Muscle of back (tissue), 11 donors: ENCODE measurements around the gene GADL1. TPM values are rescaled to one million over a fixed set of nuclear protein-coding genes. Genes with fewer than 3 reads are reported as not detected.

ENCODE experiments used
- DNase-seq, 3 donors: peaks; one replicate each; pipeline versions ENCODE4 v3.0.0 to v3.0.0-alpha.2; 2013
- polyA plus RNA-seq, 10 donors: library from polyadenylated mRNA; unstranded; fragments of 120-200 nt; gene quantifications; one replicate each; pipeline ENCODE4 v1.2.1, GENCODE V29; 2013; ENCODE audit not compliant: insufficient read length in 10 of 10

GADL1 gene
- polyA plus RNA-seq, 10 donors = 12.7 to 31.8 (median 24.0) TPM

DNA sequence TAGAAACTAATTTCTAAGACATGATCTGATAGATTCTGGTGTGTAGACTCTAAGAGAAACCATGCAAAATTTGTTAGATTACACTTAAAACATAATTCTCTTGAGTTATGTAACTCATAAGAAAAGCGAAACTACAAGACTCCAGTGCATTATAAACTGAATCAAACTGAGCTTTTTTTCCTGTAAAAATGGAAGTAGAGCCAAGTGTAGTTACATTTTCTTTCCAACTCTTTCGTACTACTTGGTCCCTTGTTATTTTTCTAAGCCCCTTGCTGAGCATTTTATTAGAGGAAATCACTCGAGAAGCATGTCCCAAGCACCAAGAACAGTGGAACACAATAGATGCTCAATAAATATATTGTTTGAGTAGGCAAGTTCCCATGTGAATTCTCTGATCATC lies 130.2 kb downstream of the GADL1 start:
- peak in 1 of 3 donors; percentile 60 for DNase-seq

GRCh38 chr3:30761374-30761773 lies 133.1 kb downstream of the GADL1 start:
- DNase-seq = no peak

- no peak for DNase-seq
These were observed 133.7 kb downstream of the GADL1 start for GRCh38 chr3:30760737-30761136.

- DNase-seq = no peak
These were observed 134.3 kb downstream of the GADL1 start for GRCh38 chr3:30760040-30760695.

DNA sequence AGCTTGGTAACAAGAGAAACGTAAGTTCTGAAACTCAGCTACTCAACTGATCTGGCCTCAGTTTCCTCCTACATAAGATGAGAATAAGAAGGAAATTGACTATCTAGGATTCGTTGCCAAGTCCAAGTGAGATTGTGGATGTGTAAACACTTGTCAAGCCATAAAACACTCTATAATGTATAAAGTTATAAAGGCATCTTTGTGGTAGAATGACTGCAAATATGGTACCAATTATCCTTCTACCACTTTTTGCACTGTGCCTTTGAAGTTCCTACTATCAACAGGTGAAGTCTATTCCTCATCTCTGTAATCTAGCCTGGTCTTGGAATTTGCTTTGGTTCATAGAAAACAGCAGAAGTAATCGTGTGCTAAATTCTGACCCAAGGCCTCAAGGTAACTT lies 138.2 kb downstream of the GADL1 start:
- no peak for DNase-seq

DNA sequence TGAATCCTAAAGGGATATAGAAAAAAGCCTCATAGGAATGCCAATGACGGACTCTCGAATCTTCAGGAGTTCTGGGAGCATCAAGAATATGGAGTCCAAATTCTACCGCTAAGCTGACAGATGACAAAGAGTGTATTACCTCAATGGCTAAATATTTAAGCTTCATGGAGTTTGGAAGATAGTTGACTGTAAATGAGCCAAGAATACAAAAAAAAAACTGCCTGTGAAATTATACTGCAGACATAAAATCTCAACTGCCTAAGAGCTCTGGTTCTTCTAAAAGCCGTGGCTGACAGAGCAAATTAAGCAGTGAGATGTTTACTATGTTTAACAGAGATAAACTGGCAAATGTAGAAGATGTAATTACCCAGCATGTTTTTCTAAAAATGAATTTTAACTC lies 140.0 kb downstream of the GADL1 start:
- DNase-seq = peak; percentile 40 to 68 (median 46)

- no peak for DNase-seq
These were observed 140.7 kb downstream of the GADL1 start for GRCh38 chr3:30753766-30754165.

- DNase-seq = peak in 1 of 3 donors; percentile 33
These were observed 141.5 kb downstream of the GADL1 start for GRCh38 chr3:30752970-30753369.

- DNase-seq = no peak
These were observed 142.0 kb downstream of the GADL1 start for GRCh38 chr3:30752491-30752890.

DNA sequence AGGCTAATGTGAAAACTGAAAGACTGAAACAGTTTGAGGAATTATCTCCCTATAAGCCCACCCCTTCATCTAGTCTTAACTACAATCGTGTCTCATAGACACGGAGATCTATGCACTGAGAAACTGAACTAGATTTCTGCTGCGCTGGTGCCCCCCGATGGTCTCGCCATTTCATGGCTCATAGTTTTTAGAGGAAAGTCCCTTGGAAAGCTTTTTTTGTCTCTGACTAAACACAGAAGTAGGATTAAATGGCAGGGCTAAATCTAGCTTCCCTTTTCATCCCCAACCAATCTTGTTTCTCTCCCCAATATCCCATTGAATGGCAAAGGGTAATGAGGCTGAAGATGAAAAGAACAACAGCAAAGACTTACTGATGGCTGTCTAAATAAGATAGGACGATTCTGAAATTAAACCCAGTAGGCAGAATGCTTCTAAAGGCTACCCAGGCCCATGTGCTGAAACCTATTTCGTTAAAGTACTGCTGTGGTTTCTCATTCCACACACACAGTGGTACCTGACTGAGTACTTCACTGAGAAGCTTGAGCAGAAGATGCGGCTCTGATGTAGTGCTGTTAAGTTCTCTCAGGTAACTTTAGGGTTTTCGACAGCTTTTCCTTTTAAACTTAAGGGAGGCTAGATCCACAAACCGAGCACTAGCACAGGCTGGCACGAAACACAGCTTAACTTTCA lies 142.7 kb downstream of the GADL1 start:
- peak in 2 of 3 donors; percentile 61 to 71 for DNase-seq

GRCh38 chr3:30750967-30751366 lies 143.5 kb downstream of the GADL1 start:
- DNase-seq = no peak

DNA sequence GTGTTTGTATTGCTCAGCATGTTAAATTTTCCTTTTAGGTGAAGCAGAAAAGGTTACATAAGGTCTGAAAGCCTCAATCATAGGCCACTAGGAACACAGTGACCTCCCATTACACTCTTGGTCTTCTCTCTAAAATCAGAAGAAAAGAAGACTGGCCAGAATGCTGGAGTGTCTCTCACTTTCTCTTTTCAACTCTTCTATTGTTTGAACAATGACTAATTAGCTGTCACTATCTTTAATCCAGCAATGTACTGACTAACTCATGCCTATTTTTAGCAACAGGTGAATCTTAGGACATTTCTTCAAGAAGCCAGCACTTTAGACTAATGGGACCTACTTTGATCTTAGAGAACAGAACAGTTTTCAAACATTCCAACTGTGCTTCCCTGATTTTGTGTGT lies 145.2 kb downstream of the GADL1 start:
- no peak for DNase-seq

DNA sequence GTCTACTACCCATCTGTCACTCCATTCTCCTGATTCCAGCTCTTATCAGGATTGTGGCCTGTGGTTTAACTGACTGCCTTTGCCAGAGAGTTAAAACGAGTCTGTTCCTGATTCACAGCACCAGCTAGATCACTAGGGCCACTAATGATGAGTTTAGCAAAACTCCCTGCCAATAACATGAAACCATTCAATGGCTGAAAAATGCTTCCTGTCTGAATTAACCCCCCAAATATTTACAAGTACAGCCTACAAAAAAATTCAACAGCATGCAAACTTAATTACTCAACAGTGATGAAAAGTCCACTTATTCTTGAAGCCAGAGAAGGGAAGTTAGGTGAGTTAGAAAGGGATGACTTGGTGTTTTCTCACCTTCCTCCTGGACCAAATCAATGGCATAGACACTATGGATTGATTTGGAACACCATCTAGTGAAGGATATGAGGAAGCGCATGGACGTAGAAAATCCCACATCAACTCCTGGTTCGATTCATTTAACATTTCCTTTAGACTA lies 146.6 kb downstream of the GADL1 start:
- DNase-seq = no peak

GRCh38 chr3:30743641-30744317 lies 150.7 kb downstream of the GADL1 start:
- DNase-seq = no peak

DNA sequence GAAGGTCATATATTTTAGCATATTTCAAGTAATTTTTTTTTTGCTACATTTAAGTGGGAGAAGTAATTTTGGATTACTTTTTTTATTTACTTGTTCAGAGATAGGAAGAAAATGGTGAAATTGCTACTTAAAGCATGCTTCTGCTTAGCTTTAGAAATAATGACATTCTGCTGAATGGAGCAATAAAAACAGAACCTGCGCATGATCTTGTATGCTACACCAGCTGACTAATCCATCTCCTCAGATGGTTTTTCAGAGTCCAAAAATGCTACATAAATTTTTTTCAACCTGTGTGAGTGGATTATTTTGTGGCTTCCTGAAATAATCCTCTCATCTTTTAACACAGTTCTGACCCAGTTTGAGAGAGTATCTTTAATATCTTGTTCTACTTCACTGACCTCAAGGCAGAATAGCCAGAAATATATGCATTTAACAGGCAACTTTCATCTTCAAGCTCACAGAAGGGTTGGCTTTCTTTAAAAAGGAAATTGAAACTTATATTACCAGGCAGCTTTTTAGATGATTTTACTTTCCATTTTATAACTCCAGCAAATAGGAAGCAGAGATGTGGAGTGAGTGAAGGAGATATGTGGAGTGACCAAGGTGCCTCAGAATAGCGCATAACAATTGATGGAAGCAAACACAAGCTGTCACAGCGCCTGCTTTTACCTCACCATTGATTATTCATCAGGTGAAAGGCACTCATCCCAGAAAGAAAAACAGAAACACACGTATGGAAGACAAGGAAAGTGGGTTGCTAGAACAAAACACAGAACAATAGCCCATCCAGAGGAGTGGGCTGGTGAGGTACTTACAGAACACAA lies 151.5 kb downstream of the GADL1 start:
- DNase-seq = no peak

- peak in 1 of 3 donors; percentile 35 for DNase-seq
These were observed 152.6 kb downstream of the GADL1 start for GRCh38 chr3:30741889-30742288.

GRCh38 chr3:30738605-30739004 lies 155.9 kb downstream of the GADL1 start:
- no peak for DNase-seq

GRCh38 chr3:30737743-30738499 lies 156.5 kb downstream of the GADL1 start:
- no peak for DNase-seq

DNA sequence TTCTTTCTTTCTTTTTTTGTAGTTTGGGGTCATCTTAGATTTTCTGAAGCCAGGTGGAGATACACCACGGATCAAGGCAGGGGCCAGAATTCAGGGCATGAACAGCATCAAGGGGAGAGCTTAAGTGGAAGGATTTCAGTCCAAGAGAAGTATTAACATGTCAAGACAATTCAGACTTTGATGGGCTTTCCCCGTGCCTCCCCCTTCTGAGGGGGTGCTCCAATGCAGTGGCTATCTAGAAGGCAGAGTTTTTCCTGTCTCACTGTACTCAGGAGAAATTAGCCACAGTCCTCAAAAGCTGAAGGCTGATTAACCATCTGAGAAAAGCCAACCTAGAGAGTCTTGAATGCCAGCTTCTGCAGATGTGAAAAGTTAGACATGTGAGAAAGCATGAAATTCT lies 160.8 kb downstream of the GADL1 start:
- no peak for DNase-seq

GRCh38 chr3:30733209-30733608 lies 161.3 kb downstream of the GADL1 start:
- DNase-seq = peak in 1 of 3 donors; percentile 53

DNA sequence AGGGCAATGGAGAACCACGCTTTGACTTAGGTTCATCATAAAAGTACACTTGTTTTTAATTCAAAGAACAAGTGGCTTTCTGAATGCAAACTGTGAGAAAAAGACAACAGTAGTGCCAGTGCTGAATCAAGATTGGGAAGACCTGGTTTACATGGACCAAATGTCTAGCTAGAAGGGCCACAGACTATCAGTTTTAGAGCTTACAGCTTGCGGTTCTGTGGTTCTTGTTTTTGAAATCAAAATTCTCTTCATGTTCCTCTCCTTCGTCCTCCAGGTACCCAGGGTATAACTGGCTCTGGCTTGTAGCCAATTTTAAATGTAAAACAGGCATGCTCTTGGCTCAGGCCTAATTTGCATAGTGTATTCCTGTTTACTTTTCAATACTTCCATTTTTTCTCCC lies 163.5 kb downstream of the GADL1 start:
- DNase-seq = no peak
